Osteocyte (in vitro differentiated cells): ENCODE data around the gene ZDHHC9. TPM values are rescaled to one million over a fixed set of nuclear protein-coding genes. Genes with fewer than 3 reads are reported as not detected.

Source experiments
- DNase-seq: peaks from one replicate; pipeline ENCODE4 v3.0.0; 2021; ENCODE audit warnings: mixed read lengths; ENCODE audit not compliant: unreplicated experiment; ENCODE audit errors: extremely low spot score
- H3K27ac Mint-ChIP-seq: one replicate; pipeline ENCODE4 v1.8.0; 2021; ENCODE audit warnings: mild to moderate bottlenecking, mixed read lengths; ENCODE audit not compliant: unreplicated experiment
- H3K27me3 Mint-ChIP-seq: one replicate; pipeline ENCODE4 v1.8.0; 2021; ENCODE audit warnings: mixed read lengths; ENCODE audit not compliant: unreplicated experiment
- H3K36me3 Mint-ChIP-seq: one replicate; pipeline ENCODE4 v1.8.0; 2021; ENCODE audit warnings: mixed read lengths; ENCODE audit not compliant: unreplicated experiment
- H3K4me1 Mint-ChIP-seq: one replicate; pipeline ENCODE4 v1.8.0; 2021; ENCODE audit warnings: mixed read lengths; ENCODE audit not compliant: unreplicated experiment
- H3K4me3 Mint-ChIP-seq: one replicate; pipeline ENCODE4 v1.8.0; 2021; ENCODE audit warnings: mild to moderate bottlenecking, moderate library complexity, mixed read lengths; ENCODE audit not compliant: unreplicated experiment
- H3K9me3 Mint-ChIP-seq: one replicate; pipeline ENCODE4 v1.8.0; 2021; ENCODE audit warnings: mixed read lengths; ENCODE audit not compliant: unreplicated experiment
- CTCF ChIP-seq: fragments of 200-600 bp; sonication (generic); IDR thresholded peaks from 2 replicates; pipeline ENCODE4 v1.5.0; 2021; ENCODE audit warnings: antibody characterized with exemption, mild to moderate bottlenecking, moderate library complexity
- total RNA-seq: library from RNA; stranded (reverse); gene quantifications from 2 replicates; pipeline ENCODE4 v1.2.1, GENCODE V29; 2021

The ZDHHC9 gene
- total RNA-seq, 1 donor from 2014 or later: 32.2 TPM

GRCh38 chrX:129813662-129814368 is 29.9 kb downstream of the ZDHHC9 start:
- no peaks in the 10 kb centered on the region for H3K27me3 Mint-ChIP-seq
- DNase-seq: no peak
- H3K9me3 Mint-ChIP-seq: peaks cover 11% of the 10 kb centered on the region
- no peaks in the 10 kb centered on the region for H3K4me1 Mint-ChIP-seq
- no peak overlapping the region for H3K27ac Mint-ChIP-seq
- TF ChIP-seq CTCF: no peak
- H3K4me3 Mint-ChIP-seq: no peak overlapping the region
- H3K36me3 Mint-ChIP-seq: peaks cover 16% of the 10 kb centered on the region

GRCh38 chrX:129808829-129809796 is 34.6 kb downstream of the ZDHHC9 start:
- H3K27ac Mint-ChIP-seq: no peak overlapping the region
- H3K36me3 Mint-ChIP-seq: peaks cover 17% of the 10 kb centered on the region
- no peak for DNase-seq

GRCh38 chrX:129808158-129808828 is 35.4 kb downstream of the ZDHHC9 start:
- TF ChIP-seq CTCF: no peak
- H3K9me3 Mint-ChIP-seq: peaks cover 5% of the 10 kb centered on the region
- no peak overlapping the region for H3K27ac Mint-ChIP-seq
- H3K4me3 Mint-ChIP-seq: no peak overlapping the region
- no peak for DNase-seq
- peaks cover 13% of the 10 kb centered on the region for H3K36me3 Mint-ChIP-seq
- no peaks in the 10 kb centered on the region for H3K4me1 Mint-ChIP-seq
- H3K27me3 Mint-ChIP-seq: no peaks in the 10 kb centered on the region

More at GRCh38 chrX:129808829-129809796, 34.6 kb downstream of the ZDHHC9 start:
- no peaks in the 10 kb centered on the region for H3K27me3 Mint-ChIP-seq
- H3K4me3 Mint-ChIP-seq: no peak overlapping the region
- H3K4me1 Mint-ChIP-seq: no peaks in the 10 kb centered on the region
- H3K9me3 Mint-ChIP-seq: peaks cover 5% of the 10 kb centered on the region
- TF ChIP-seq CTCF: no peak

GRCh38 chrX:129804806-129805205 is 38.9 kb downstream of the ZDHHC9 start:
- Mint-ChIP-seq H3K27ac (no peak overlapping the region), H3K4me3 (no peak overlapping the region), H3K4me1 (no peaks in the 10 kb centered on the region), H3K36me3 (peaks cover 14% of the 10 kb centered on the region), H3K27me3 (no peaks in the 10 kb centered on the region), H3K9me3 (peaks cover 5% of the 10 kb centered on the region)
- DNase-seq: no peak
- no peak for TF ChIP-seq CTCF
